DOHH2 (cell line): ENCODE results near the gene PER1.

Source experiments
- H3F3A ChIP-seq: fragments of 200-600 bp; sonication (generic), shearing (Covaris generic); 2 replicates; pipeline ENCODE4 v1.6.0; 2016; ENCODE audit warnings: antibody characterized with exemption, mild to moderate bottlenecking; ENCODE audit not compliant: control insufficient read depth, insufficient read depth
- H3K27ac ChIP-seq: fragments of 200-600 bp; sonication (generic); 2 replicates; pipeline ENCODE4 v1.5.1; 2014; ENCODE audit warnings: low read depth, mild to moderate bottlenecking, low read length, moderate library complexity
- H3K27me3 ChIP-seq: fragments of 200-600 bp; sonication (generic); 2 replicates; pipeline ENCODE4 v1.6.1; 2014; ENCODE audit warnings: mild to moderate bottlenecking, low read length, mixed read lengths; ENCODE audit not compliant: control insufficient read depth
- H3K36me3 ChIP-seq: fragments of 200-600 bp; sonication (generic); 2 replicates; pipeline ENCODE4 v1.6.1; 2014; ENCODE audit warnings: mild to moderate bottlenecking, low read length, moderate library complexity, mixed read lengths; ENCODE audit not compliant: control insufficient read depth
- H3K4me1 ChIP-seq: fragments of 200-600 bp; sonication (generic); 2 replicates; pipeline ENCODE4 v1.6.1; 2014; ENCODE audit warnings: mild to moderate bottlenecking, low read length, mixed read lengths; ENCODE audit not compliant: control insufficient read depth
- H3K4me2 ChIP-seq: fragments of 200-600 bp; sonication (generic); 2 replicates; pipeline ENCODE4 v1.6.0; 2014; ENCODE audit warnings: mild to moderate bottlenecking, low read length, moderate library complexity
- H3K4me3 ChIP-seq: fragments of 200-600 bp; sonication (generic); 2 replicates; pipeline ENCODE4 v1.5.1; 2014; ENCODE audit warnings: mild to moderate bottlenecking, low read length, mixed read lengths
- H3K79me2 ChIP-seq: fragments of 200-600 bp; sonication (generic); 2 replicates; pipeline ENCODE4 v1.6.1; 2014; ENCODE audit warnings: mild to moderate bottlenecking, low read length, mixed read lengths; ENCODE audit not compliant: control insufficient read depth
- H3K9me2 ChIP-seq: fragments of 200-600 bp; sonication (generic); replicated peaks from 2 replicates; pipeline ENCODE4 v1.6.1; 2014; ENCODE audit warnings: mild to moderate bottlenecking, low read length, mixed read lengths; ENCODE audit not compliant: control insufficient read depth
- H3K9me3 ChIP-seq: fragments of 200-600 bp; sonication (generic); 2 replicates; pipeline ENCODE4 v1.6.1; 2014; ENCODE audit warnings: antibody characterized with exemption, low read length, mixed read lengths; ENCODE audit not compliant: control insufficient read depth, insufficient read depth
- H4K20me1 ChIP-seq: fragments of 200-600 bp; sonication (generic); 2 replicates; pipeline ENCODE4 v1.6.0; 2014; ENCODE audit warnings: low read depth, mild to moderate bottlenecking, antibody characterized with exemption, low read length, moderate library complexity; ENCODE audit not compliant: control insufficient read depth, insufficient read depth
- EZH2phosphoT487 ChIP-seq: fragments of 200-600 bp; sonication (generic); IDR thresholded peaks from 2 replicates; pipeline ENCODE4 v1.6.1; 2017; ENCODE audit warnings: borderline replicate concordance, mild to moderate bottlenecking, antibody characterized with exemption, low read length, moderate library complexity, mixed read lengths
- TF ChIP-seq, protein P1 (sequence below): fragments of 200-600 bp; sonication (generic); IDR thresholded peaks from one replicate; pipeline ENCODE4 v1.5.1; 2014; ENCODE audit warnings: antibody characterized with exemption, mild to moderate bottlenecking, low read depth, low read length; ENCODE audit not compliant: poor library complexity, severe bottlenecking

The PER1 gene

DNA sequence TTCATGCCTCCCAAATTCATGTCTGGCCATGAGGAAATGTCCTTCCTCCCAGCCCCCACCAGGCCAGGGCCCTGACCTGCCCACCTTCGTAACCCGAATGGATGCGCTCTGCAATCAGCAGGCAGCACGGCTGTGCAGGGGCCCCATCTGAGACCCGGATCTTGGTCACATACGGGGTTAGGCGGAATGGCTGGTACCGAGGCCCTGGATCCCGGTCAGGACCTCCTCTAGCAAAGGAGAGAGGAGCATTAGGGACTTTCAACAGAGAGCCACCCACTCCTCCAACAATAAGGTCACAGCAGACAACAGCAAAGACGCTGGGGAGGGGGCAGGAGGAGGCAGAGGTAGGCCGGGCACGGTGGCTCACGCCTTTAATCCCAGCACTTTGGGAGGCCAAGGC is 3.6 kb downstream of the PER1 start:
- peaks cover 33% of the 10 kb centered on the region for H3K4me1 ChIP-seq
- TF ChIP-seq, protein P1, sequence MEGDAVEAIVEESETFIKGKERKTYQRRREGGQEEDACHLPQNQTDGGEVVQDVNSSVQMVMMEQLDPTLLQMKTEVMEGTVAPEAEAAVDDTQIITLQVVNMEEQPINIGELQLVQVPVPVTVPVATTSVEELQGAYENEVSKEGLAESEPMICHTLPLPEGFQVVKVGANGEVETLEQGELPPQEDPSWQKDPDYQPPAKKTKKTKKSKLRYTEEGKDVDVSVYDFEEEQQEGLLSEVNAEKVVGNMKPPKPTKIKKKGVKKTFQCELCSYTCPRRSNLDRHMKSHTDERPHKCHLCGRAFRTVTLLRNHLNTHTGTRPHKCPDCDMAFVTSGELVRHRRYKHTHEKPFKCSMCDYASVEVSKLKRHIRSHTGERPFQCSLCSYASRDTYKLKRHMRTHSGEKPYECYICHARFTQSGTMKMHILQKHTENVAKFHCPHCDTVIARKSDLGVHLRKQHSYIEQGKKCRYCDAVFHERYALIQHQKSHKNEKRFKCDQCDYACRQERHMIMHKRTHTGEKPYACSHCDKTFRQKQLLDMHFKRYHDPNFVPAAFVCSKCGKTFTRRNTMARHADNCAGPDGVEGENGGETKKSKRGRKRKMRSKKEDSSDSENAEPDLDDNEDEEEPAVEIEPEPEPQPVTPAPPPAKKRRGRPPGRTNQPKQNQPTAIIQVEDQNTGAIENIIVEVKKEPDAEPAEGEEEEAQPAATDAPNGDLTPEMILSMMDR, result no peak
- no peak for TF ChIP-seq EZH2phosphoT487
- H3K27ac ChIP-seq, result no peak overlapping the region
- H3K4me2 ChIP-seq, result no peak overlapping the region
- peaks cover 58% of the 10 kb centered on the region for H3K36me3 ChIP-seq
- H3K27me3 ChIP-seq, result no peaks in the 10 kb centered on the region
- no peaks in the 10 kb centered on the region for H4K20me1 ChIP-seq
- H3K9me2 ChIP-seq, result no peaks in the 10 kb centered on the region
- peaks cover 21% of the 10 kb centered on the region for H3K79me2 ChIP-seq
- no peak overlapping the region for H3K4me3 ChIP-seq
- peaks cover 6% of the 10 kb centered on the region for H3F3A ChIP-seq
- H3K9me3 ChIP-seq, result no peaks in the 10 kb centered on the region

DNA sequence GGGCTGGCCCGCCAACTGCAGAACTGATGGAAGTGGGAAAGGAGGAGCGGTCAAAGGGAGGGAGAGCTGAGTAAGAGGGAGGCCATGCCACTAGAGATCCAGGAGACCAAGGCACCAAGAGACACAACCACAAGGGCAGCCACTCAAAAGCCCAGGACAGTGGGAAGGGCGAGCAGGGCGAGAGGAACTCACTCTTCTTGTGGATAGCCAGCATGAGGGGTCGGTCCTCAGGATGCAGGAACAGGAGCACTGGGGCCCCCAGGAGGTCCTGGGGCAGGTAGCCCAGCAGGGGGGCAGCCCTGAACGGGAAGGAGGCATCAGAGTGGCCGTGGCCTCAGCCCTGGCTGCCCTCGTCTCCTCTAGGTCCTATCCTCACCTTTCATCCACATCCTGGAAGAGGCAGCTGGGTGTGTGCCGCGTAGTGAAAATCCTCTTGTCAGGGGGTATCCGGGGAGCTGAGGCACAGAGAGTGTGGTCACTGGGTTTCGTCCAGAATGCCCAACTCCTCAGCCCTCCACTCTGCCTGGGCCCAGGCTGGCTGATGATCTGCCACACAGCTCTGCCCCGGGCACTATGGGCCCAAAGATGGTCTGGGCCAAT is 4.3 kb downstream of the PER1 start:
- H3F3A ChIP-seq, result peaks cover 3% of the 10 kb centered on the region
- H4K20me1 ChIP-seq, result no peaks in the 10 kb centered on the region
- no peaks in the 10 kb centered on the region for H3K9me3 ChIP-seq
- H3K4me1 ChIP-seq, result peaks cover 27% of the 10 kb centered on the region
- no peak overlapping the region for H3K4me3 ChIP-seq
- H3K79me2 ChIP-seq, result peaks cover 21% of the 10 kb centered on the region
- no peak overlapping the region for H3K27ac ChIP-seq
- no peaks in the 10 kb centered on the region for H3K9me2 ChIP-seq
- peaks cover 58% of the 10 kb centered on the region for H3K36me3 ChIP-seq
- TF ChIP-seq EZH2phosphoT487, result no peak
- TF ChIP-seq, protein P1, result no peak
- H3K4me2 ChIP-seq, result no peak overlapping the region
- H3K27me3 ChIP-seq, result no peaks in the 10 kb centered on the region

DNA sequence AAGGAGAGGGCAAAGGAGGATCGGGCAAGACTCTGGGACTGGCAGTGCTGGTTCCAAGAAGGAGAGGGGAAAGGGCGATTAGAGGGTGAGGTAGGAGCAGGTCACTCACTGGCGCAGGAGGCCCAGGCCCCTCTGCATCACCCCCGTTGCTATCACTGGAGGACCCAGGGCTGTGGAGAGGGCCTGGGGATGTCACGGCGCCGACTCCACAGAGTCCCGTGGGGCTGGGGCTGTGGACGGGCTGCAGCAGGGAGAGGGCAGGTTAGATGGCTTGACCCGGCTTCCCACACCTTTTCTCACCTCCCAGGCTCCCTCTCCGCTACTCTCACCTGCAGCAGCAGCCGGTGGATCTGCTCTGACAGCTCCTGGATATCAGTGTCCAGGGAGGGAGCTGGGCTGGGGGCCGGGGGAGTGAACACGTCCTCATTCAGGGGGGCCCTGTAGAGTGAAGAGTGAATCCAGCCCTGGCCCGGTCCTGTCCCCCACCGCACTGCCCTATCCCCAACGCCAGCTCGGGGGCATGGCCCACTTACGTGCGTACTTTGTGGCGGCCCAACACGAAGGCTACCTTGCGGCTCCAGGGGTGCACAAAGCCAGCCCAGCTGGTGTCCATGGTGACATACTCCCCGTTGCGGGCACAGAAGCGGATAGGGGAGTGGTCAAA is 4.9 kb downstream of the PER1 start:
- Histone ChIP-seq H3K36me3 (peaks cover 62% of the 10 kb centered on the region), H3K4me1 (peaks cover 20% of the 10 kb centered on the region), H4K20me1 (no peaks in the 10 kb centered on the region), H3K27me3 (no peaks in the 10 kb centered on the region), H3K79me2 (peaks cover 21% of the 10 kb centered on the region), H3F3A (no peaks in the 10 kb centered on the region), H3K4me2 (no peak overlapping the region), H3K9me2 (no peaks in the 10 kb centered on the region), H3K4me3 (no peak overlapping the region), H3K27ac (no peak overlapping the region), H3K9me3 (no peaks in the 10 kb centered on the region)
- TF ChIP-seq, protein P1, result no peak
- TF ChIP-seq EZH2phosphoT487, result no peak
